ENCODE data around the gene SLC16A3. TPM values are rescaled to one million over a fixed set of nuclear protein-coding genes. Genes with fewer than 3 reads are reported as not detected.
"Not testable (repeated sequence)": the region's sequence is repeated elsewhere in the genome, so short reads cannot be mapped to it uniquely, and the experiment has no call there.

SLC16A3 gene
- total RNA-seq, 3 donors from 2014 or later, result 22.0 to 31.5 (median 26.3) TPM

DNA sequence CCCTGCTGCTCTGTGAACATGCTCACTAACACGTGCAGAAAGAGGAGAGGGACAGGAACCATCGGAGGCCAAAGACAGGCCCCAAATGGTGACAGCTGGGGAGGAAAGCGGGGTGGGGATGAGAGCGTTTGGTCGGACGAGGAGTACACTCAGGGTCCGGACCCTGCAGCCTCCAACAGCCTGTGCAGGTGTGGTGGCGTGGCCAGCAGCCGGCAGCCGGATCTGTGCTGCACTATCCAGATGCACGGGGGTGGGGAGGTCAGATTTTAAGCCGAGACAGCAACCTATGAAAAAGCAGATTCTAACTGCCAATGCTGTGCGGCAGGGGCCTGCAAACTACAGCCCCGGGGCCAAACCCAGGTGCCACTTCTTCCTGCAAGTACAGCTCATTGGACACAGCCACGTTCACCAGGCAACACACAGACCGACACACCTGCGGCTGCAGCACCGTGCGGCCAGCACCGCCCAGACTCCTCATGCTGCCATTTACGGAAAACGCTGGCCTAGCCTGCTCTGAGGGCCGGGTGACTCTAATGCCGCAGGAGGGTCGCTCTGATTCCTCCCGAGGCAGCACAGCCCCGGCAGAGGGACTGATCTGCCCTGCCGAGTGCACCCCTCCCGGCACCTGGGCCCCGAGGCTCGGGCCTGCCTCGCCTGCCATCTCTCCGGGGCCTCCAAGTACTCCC is 21.2 kb downstream of the SLC16A3 start:
- ATAC-seq (no peak), DNase-seq (no peak)
- H3K9me3 Mint-ChIP-seq, result no peaks in the 10 kb centered on the region
- peaks cover 39% of the 10 kb centered on the region for H3K36me3 Mint-ChIP-seq (ENCODE audit: insufficient read depth)
- peaks cover 11% of the 10 kb centered on the region for H3K4me1 Mint-ChIP-seq (ENCODE audit: low read depth)
- H3K4me3 Mint-ChIP-seq, result no peak overlapping the region
- no peaks in the 10 kb centered on the region for H3K27me3 Mint-ChIP-seq (ENCODE audit: low read depth)

DNA sequence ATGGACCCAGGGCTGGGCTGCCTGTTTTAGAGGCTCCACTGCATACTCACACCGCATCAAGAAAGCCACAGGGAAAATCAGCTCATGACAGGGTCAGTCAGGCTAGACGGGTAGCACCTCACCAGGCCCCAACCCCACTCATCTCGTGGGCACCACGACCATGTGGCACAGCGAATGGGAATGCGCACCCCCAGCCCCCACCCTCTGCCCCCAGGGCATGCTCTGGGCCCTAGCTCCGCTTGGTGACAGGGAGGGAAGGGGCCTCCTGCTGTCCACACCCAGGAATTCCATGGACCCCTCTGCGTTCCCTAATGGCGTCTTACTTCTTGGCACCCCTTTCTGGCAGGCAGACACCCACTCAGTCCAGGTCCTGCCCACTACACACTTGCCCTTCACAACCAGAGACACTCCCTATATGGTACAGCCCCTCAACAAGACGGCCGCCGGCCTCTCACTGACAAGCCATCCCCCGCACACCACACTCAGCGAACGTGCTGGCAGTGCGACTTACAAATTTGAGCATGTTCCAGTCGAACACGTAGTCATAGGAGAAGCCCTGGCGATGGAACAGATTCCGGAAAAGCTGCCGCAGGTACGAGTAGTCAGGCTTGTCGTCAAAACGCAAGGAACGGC is 22.1 kb downstream of the SLC16A3 start:
- no peaks in the 10 kb centered on the region for H3K27me3 Mint-ChIP-seq (ENCODE audit: low read depth)
- peaks cover 11% of the 10 kb centered on the region for H3K4me1 Mint-ChIP-seq (ENCODE audit: low read depth)
- no peak overlapping the region for H3K4me3 Mint-ChIP-seq
- no peak for DNase-seq
- no peak for ATAC-seq
- no peaks in the 10 kb centered on the region for H3K9me3 Mint-ChIP-seq
- peaks cover 45% of the 10 kb centered on the region for H3K36me3 Mint-ChIP-seq (ENCODE audit: insufficient read depth)

- Mint-ChIP-seq H3K36me3 (ENCODE audit: insufficient read depth) (peaks cover 48% of the 10 kb centered on the region), H3K27me3 (ENCODE audit: low read depth) (no peaks in the 10 kb centered on the region), H3K4me3 (no peak overlapping the region), H3K9me3 (no peaks in the 10 kb centered on the region), H3K4me1 (ENCODE audit: low read depth) (peaks cover 10% of the 10 kb centered on the region)
- ATAC-seq (no peak), DNase-seq (no peak)
These were observed 23.8 kb downstream of the SLC16A3 start for GRCh38 chr17:82252511-82253178.

DNA sequence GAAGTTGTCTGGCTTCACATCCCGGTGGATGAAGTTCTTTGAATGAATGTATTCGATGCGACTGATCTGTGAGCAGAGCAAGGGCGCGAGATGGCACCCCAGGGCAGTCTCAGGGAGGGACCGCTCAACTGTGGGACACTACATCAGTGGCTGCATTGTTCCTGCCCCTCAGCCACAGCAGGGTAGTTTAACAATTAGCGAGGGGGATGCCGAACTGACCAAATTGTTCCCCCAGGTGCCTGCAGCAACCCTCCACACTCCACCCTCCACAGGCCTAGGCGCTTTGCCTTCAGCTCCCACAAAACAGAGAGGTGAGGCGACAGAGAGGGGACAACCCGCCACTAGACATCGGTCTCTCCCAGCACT is 24.3 kb downstream of the SLC16A3 start:
- DNase-seq, result no peak
- Mint-ChIP-seq H3K9me3 (no peaks in the 10 kb centered on the region), H3K4me1 (ENCODE audit: low read depth) (peaks cover 10% of the 10 kb centered on the region), H3K27me3 (ENCODE audit: low read depth) (no peaks in the 10 kb centered on the region), H3K36me3 (ENCODE audit: insufficient read depth) (peaks cover 45% of the 10 kb centered on the region), H3K4me3 (no peak overlapping the region)
- ATAC-seq, result no peak

GRCh38 chr17:82254096-82254495 is 25.3 kb downstream of the SLC16A3 start:
- H3K4me3 Mint-ChIP-seq; H3K9me3 Mint-ChIP-seq; DNase-seq; ATAC-seq; H3K27me3 Mint-ChIP-seq (ENCODE audit: low read depth): not testable (repeated sequence)
- Mint-ChIP-seq H3K4me1 (ENCODE audit: low read depth) (peaks cover 12% of the 10 kb centered on the region), H3K36me3 (ENCODE audit: insufficient read depth) (peaks cover 45% of the 10 kb centered on the region)

DNA sequence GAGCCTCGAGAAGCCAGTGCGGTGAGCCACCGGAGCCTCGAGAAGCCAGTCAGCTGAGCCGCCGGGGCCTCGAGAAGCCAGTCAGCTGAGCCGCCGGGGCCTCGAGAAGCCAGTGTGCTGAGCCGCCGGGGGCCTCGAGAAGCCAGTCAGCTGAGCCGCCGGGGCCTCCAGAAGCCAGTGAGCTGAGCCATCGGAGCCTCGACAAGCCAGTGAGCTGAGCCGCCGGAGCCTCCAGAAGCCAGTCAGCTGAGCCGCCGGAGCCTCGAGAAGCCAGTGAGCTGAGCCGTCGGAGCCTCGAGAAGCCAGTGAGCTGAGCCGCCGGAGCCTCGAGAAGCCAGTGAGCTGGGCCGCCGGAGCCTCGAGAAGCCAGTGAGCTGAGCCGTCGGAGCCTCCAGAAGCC is 25.9 kb downstream of the SLC16A3 start:
- not testable (repeated sequence) for DNase-seq; H3K27me3 Mint-ChIP-seq (ENCODE audit: low read depth); H3K9me3 Mint-ChIP-seq; ATAC-seq; H3K4me3 Mint-ChIP-seq
- H3K36me3 Mint-ChIP-seq (ENCODE audit: insufficient read depth), result peaks cover 45% of the 10 kb centered on the region
- H3K4me1 Mint-ChIP-seq (ENCODE audit: low read depth), result peaks cover 12% of the 10 kb centered on the region

- Mint-ChIP-seq H3K9me3 (no peaks in the 10 kb centered on the region), H3K4me3 (no peak overlapping the region), H3K4me1 (ENCODE audit: low read depth) (peaks cover 12% of the 10 kb centered on the region), H3K27me3 (ENCODE audit: low read depth) (no peaks in the 10 kb centered on the region), H3K36me3 (ENCODE audit: insufficient read depth) (peaks cover 49% of the 10 kb centered on the region)
- no peak for ATAC-seq
- no peak for DNase-seq
These were observed 26.6 kb downstream of the SLC16A3 start for GRCh38 chr17:82255402-82255972.

- H3K4me3 Mint-ChIP-seq, result no peak overlapping the region
- H3K36me3 Mint-ChIP-seq (ENCODE audit: insufficient read depth), result peaks cover 53% of the 10 kb centered on the region
- H3K27me3 Mint-ChIP-seq (ENCODE audit: low read depth), result no peaks in the 10 kb centered on the region
- H3K9me3 Mint-ChIP-seq, result no peaks in the 10 kb centered on the region
- peaks cover 14% of the 10 kb centered on the region for H3K4me1 Mint-ChIP-seq (ENCODE audit: low read depth)
- ATAC-seq, result no peak
- no peak for DNase-seq
These were observed 27.5 kb downstream of the SLC16A3 start for GRCh38 chr17:82256242-82256885.

DNA sequence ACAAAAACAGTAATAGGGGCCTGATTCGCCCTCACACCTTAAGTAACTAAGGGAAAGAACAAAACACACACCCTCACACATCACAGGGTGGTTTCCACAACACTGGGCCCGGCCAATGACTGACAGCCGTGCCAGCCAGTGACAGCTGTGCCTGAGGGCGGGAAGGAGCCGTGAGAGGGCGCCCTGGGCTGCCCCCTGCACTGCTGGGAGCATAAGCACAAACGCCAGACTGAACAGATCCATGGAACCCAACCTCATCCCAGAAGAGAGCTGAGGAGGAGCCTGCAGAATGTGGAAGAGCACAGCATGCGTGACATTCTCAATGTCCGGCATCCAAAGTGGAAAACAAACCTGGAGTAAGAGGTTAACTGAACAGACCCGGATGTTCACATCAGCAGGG is 28.6 kb downstream of the SLC16A3 start:
- Mint-ChIP-seq H3K9me3 (no peaks in the 10 kb centered on the region), H3K27me3 (ENCODE audit: low read depth) (no peaks in the 10 kb centered on the region), H3K36me3 (ENCODE audit: insufficient read depth) (peaks cover 55% of the 10 kb centered on the region), H3K4me3 (no peak overlapping the region), H3K4me1 (ENCODE audit: low read depth) (peaks cover 14% of the 10 kb centered on the region)
- ATAC-seq (peak; percentile 99 to 100), DNase-seq (peak; percentile 63)

GRCh38 chr17:82258555-82258954 is 29.7 kb downstream of the SLC16A3 start:
- H3K27me3 Mint-ChIP-seq (ENCODE audit: low read depth), result no peaks in the 10 kb centered on the region
- no peaks in the 10 kb centered on the region for H3K9me3 Mint-ChIP-seq
- H3K36me3 Mint-ChIP-seq (ENCODE audit: insufficient read depth), result peaks cover 47% of the 10 kb centered on the region
- no peak for ATAC-seq
- H3K4me1 Mint-ChIP-seq (ENCODE audit: low read depth), result peaks cover 14% of the 10 kb centered on the region
- DNase-seq, result no peak
- H3K4me3 Mint-ChIP-seq, result no peak overlapping the region

DNA sequence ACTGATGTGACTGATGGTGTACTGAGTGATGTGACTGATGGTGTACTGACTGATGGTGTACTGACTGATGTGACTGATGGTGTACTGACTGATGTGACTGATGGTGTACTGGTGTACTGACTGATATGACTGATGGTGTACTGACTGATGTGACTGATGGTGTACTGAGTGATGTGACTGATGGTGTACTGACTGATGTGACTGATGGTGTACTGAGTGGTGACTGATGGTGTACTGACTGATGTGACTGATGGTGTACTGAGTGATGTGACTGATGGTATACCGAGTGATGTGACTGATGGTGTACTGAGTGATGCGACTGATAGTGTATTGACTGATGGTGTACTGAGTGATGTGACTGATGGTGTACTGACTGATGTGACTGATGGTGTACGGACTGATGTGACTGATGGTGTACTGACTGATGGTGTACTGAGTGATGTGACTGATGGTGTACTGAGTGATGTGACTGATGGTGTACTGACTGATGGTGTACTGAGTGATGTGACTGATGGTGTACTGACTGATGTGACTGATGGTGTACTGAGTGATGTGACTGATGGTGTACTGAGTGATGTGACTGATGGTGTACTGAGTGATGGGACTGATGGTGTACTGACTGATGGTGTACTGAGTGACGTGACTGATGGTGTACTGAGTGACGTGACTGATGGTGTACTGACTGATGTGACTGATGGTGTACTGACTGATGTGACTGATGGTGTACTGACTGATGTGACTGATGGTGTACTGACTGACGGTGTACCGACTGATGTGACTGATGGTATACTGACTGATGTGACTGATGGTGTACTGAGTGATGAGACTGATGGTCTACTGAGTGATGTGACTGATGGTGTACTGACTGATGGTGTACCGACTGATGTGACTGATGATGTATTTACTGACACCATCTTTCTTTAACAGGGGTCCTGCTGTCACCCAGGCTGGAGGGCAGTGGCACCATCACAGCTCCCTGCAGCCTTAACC is 31.4 kb downstream of the SLC16A3 start:
- not testable (repeated sequence) for H3K4me3 Mint-ChIP-seq; ATAC-seq; H3K27me3 Mint-ChIP-seq (ENCODE audit: low read depth); H3K9me3 Mint-ChIP-seq; DNase-seq
- Mint-ChIP-seq H3K36me3 (ENCODE audit: insufficient read depth) (peaks cover 53% of the 10 kb centered on the region), H3K4me1 (ENCODE audit: low read depth) (peaks cover 18% of the 10 kb centered on the region)

GRCh38 chr17:82262344-82262743 is 33.5 kb downstream of the SLC16A3 start:
- DNase-seq, result no peak
- H3K9me3 Mint-ChIP-seq, result no peaks in the 10 kb centered on the region
- peaks cover 49% of the 10 kb centered on the region for H3K36me3 Mint-ChIP-seq (ENCODE audit: insufficient read depth)
- H3K27me3 Mint-ChIP-seq (ENCODE audit: low read depth), result no peaks in the 10 kb centered on the region
- no peak for ATAC-seq
- peaks cover 30% of the 10 kb centered on the region for H3K4me1 Mint-ChIP-seq (ENCODE audit: low read depth)
- no peak overlapping the region for H3K4me3 Mint-ChIP-seq

GRCh38 chr17:82263641-82264040 is 34.8 kb downstream of the SLC16A3 start:
- no peak overlapping the region for H3K4me3 Mint-ChIP-seq
- H3K9me3 Mint-ChIP-seq, result no peaks in the 10 kb centered on the region
- H3K27me3 Mint-ChIP-seq (ENCODE audit: low read depth), result no peaks in the 10 kb centered on the region
- DNase-seq, result no peak
- peaks cover 42% of the 10 kb centered on the region for H3K36me3 Mint-ChIP-seq (ENCODE audit: insufficient read depth)
- no peak for ATAC-seq
- H3K4me1 Mint-ChIP-seq (ENCODE audit: low read depth), result peaks cover 36% of the 10 kb centered on the region
